ENCODE measurements around the gene PLEKHM3. TPM values are rescaled to one million over a fixed set of nuclear protein-coding genes. Genes with fewer than 3 reads are reported as not detected.

PLEKHM3 gene
- total RNA-seq = 3.9 TPM in 2 replicates

GRCh38 chr2:208025037-208025813, at the start of gene PLEKHM3:
Gene PLEKHM3, minus strand, starts transcription at chr2:208025527. Its CDS starts 23,888 bp downstream, at chr2:208001639.

Other genes starting within 250 kb of the PLEKHM3 start
- not detected in 2 replicates for gene CRYGD, start 99.0 kb upstream of the PLEKHM3 start, total RNA-seq
- not detected in 2 replicates for gene CRYGC, start 104.3 kb upstream of the PLEKHM3 start, total RNA-seq
- gene CRYGB, start 120.6 kb upstream of the PLEKHM3 start, total RNA-seq = not detected in 2 replicates
- gene CRYGA, start 138.1 kb upstream of the PLEKHM3 start, total RNA-seq = not detected in 2 replicates
- gene C2orf80, start 164.5 kb upstream of the PLEKHM3 start, total RNA-seq = not detected in 2 replicates
- 106 and 125 TPM in 2 replicates for gene IDH1, start 229.5 kb upstream of the PLEKHM3 start, total RNA-seq
- gene PIKFYVE, start 240.7 kb upstream of the PLEKHM3 start, total RNA-seq = 9.5 and 14.0 TPM in 2 replicates

Measured in airway epithelial cell (primary cell).